Measurements from ENCODE around the gene PHF23.
A peak's percentile ranks its signal among the peaks of the same experiment; 100 is the strongest.

Gene PHF23

GRCh38 chr17:7219229-7219811 is 19.9 kb downstream of the PHF23 start:
- no peak for DNase-seq (ENCODE audit: low read depth in 2 of 2)
- H3K4me3 ChIP-seq (replicated peaks in 1 of 2; ENCODE audit: low read depth in 2 of 2, low read length in 2 of 2) = peak overlapping the region; percentile 78 to 86
- TF ChIP-seq, protein P1, sequence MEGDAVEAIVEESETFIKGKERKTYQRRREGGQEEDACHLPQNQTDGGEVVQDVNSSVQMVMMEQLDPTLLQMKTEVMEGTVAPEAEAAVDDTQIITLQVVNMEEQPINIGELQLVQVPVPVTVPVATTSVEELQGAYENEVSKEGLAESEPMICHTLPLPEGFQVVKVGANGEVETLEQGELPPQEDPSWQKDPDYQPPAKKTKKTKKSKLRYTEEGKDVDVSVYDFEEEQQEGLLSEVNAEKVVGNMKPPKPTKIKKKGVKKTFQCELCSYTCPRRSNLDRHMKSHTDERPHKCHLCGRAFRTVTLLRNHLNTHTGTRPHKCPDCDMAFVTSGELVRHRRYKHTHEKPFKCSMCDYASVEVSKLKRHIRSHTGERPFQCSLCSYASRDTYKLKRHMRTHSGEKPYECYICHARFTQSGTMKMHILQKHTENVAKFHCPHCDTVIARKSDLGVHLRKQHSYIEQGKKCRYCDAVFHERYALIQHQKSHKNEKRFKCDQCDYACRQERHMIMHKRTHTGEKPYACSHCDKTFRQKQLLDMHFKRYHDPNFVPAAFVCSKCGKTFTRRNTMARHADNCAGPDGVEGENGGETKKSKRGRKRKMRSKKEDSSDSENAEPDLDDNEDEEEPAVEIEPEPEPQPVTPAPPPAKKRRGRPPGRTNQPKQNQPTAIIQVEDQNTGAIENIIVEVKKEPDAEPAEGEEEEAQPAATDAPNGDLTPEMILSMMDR (IDR thresholded peaks at IDR 0.05; ENCODE audit: low read depth, low read length) = no peak

DNA sequence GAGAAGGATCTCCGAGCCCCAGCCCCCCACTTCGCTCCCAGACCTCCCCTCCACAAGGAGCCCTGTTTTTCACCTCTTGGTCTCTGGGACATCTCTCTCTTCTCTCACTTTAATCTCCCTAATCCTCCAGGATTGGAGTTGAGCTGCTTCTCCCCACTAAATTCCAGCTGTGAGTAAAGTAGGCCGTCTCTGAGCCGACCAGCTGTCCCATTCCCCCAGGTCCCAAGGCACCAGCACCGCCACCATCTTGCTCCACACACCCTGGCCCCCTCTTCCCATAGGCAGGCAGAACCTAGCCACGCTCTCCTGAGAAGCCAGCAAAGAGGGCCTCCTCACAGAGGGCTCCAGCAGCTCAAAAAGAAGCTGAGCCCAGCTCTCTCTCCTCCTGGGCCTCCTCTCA is 20.5 kb downstream of the PHF23 start:
- no peak for DNase-seq (ENCODE audit: low read depth in 2 of 2)
- H3K4me3 ChIP-seq (replicated peaks in 1 of 2; ENCODE audit: low read depth in 2 of 2, low read length in 2 of 2) = no peak overlapping the region
- TF ChIP-seq, protein P1 (IDR thresholded peaks at IDR 0.05; ENCODE audit: low read depth, low read length) = no peak

DNA sequence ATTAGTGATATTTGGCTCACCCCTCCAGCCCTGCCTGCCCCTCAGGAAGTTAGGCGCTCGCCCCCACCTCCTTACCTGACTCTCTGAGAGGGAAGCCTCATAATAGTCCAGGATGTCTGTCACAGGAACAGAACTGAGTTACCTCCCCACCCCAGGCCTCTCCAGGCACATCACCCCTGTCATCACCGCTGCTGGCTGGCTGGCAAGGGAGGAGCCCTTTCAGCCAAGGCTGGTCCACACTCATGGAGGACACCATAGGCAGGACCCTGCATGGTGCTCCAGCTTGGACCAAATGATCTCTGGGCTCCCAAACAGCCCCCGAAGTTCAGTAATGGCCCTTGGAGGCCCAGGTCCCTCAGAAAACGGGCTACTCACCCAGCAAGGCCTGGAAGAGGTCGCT is 21.1 kb downstream of the PHF23 start:
- TF ChIP-seq, protein P1 (IDR thresholded peaks at IDR 0.05; ENCODE audit: low read depth, low read length) = no peak
- peak overlapping the region in 1 of 2 donors; percentile 61 for H3K4me3 ChIP-seq (replicated peaks in 1 of 2; ENCODE audit: low read depth in 2 of 2, low read length in 2 of 2)
- DNase-seq (ENCODE audit: low read depth in 2 of 2) = no peak

GRCh38 chr17:7217113-7217987 is 21.9 kb downstream of the PHF23 start:
- peak overlapping the region; percentile 61 to 76 for H3K4me3 ChIP-seq (replicated peaks in 1 of 2; ENCODE audit: low read depth in 2 of 2, low read length in 2 of 2)
- DNase-seq (ENCODE audit: low read depth in 2 of 2) = peak; percentile 81 to 89
- TF ChIP-seq, protein P1 (IDR thresholded peaks at IDR 0.05; ENCODE audit: low read depth, low read length) = no peak

GRCh38 chr17:7216242-7217112 is 22.8 kb downstream of the PHF23 start:
- peak overlapping the region; percentile 61 to 76 for H3K4me3 ChIP-seq (replicated peaks in 1 of 2; ENCODE audit: low read depth in 2 of 2, low read length in 2 of 2)
- TF ChIP-seq, protein P1 (IDR thresholded peaks at IDR 0.05; ENCODE audit: low read depth, low read length) = no peak
- no peak for DNase-seq (ENCODE audit: low read depth in 2 of 2)

GRCh38 chr17:7215652-7216180 is 23.5 kb downstream of the PHF23 start:
- TF ChIP-seq, protein P1 (IDR thresholded peaks at IDR 0.05; ENCODE audit: low read depth, low read length) = no peak
- peak overlapping the region; percentile 61 to 76 for H3K4me3 ChIP-seq (replicated peaks in 1 of 2; ENCODE audit: low read depth in 2 of 2, low read length in 2 of 2)
- no peak for DNase-seq (ENCODE audit: low read depth in 2 of 2)
